SK-N-SH (cell line): ENCODE results near the gene STRBP. TPM values are rescaled to one million over a fixed set of nuclear protein-coding genes. Genes with fewer than 3 reads are reported as not detected.

Source experiments
- CTCF ChIA-PET: fragments of 300-600, 350-600 bp; formaldehyde crosslinking; extraction: SDS; loops from one replicate; lab custom pipeline; 2021; lab: Yijun Ruan, JAX
- POLR2A ChIA-PET: fragments of 350-600 bp; sonication (Branson Sonifier 250); formaldehyde crosslinking; extraction: SDS; loops from one replicate; lab custom pipeline; 2020; ENCODE audit warnings: antibody characterized with exemption, inconsistent platforms; lab: Yijun Ruan, JAX
- DNase-seq: peaks from one replicate; pipeline ENCODE4 v3.0.0; 2012
- H2AFZ ChIP-seq: fragments of 200-600 bp; sonication (generic); 2 replicates; pipeline ENCODE4 v1.8.1; 2016; ENCODE audit warnings: antibody characterized with exemption, mild to moderate bottlenecking, low read depth
- H3F3A ChIP-seq: fragments of 200-600 bp; sonication (generic); replicated peaks from 2 replicates; pipeline ENCODE3; 2016; ENCODE audit warnings: antibody characterized with exemption, mild to moderate bottlenecking; ENCODE audit not compliant: insufficient read depth
- H3K27ac ChIP-seq, 2 experiments: fragments of 200-500 bp in 1 of 2; fragments of 200-600 bp in 1 of 2; sonication (Bioruptor generic) in 1 of 2; sonication (generic), shearing (Covaris generic) in 1 of 2; 2 replicates each; pipeline versions ENCODE4 v1.5.1 to v1.6.1; 2014 to 2016; ENCODE audit warnings: low read depth in 2 of 2, inconsistent platforms in 1 of 2, low read length in 1 of 2, mild to moderate bottlenecking in 1 of 2, mixed read lengths in 1 of 2
- H3K27me3 ChIP-seq: fragments of 200-600 bp; sonication (generic), shearing (Covaris generic); 2 replicates; pipeline ENCODE4 v1.6.1; 2016; ENCODE audit warnings: mixed run types; ENCODE audit not compliant: insufficient read depth
- H3K36me3 ChIP-seq, 2 experiments: fragments of 200-500 bp in 1 of 2; fragments of 200-600 bp in 1 of 2; sonication (Bioruptor generic) in 1 of 2; sonication (generic) in 1 of 2; replicated peaks in 1 of 2; 2 replicates each; pipeline versions ENCODE3 to v1.5.1; 2014 to 2016; ENCODE audit warnings: low read length in 1 of 2, mild to moderate bottlenecking in 1 of 2; ENCODE audit not compliant: insufficient read depth in 2 of 2, control insufficient read depth in 1 of 2
- H3K4me1 ChIP-seq, 2 experiments: fragments of 200-500 bp in 1 of 2; fragments of 200-600 bp in 1 of 2; sonication (Bioruptor generic) in 1 of 2; sonication (generic), shearing (Covaris generic) in 1 of 2; 2 replicates each; pipeline versions ENCODE4 v1.5.1 to v1.6.1; 2014 to 2016; ENCODE audit warnings: low read depth in 1 of 2, low read length in 1 of 2, mixed run types in 1 of 2; ENCODE audit not compliant: insufficient read depth in 2 of 2, control insufficient read depth in 1 of 2
- H3K4me2 ChIP-seq: fragments of 200-600 bp; sonication (generic), shearing (Covaris generic); 2 replicates; pipeline ENCODE4 v1.6.1; 2017; ENCODE audit warnings: mixed run types
- H3K4me3 ChIP-seq, 2 experiments: fragments of 200-500 bp in 1 of 2; fragments of 200-600 bp in 1 of 2; sonication (Bioruptor generic) in 1 of 2; sonication (generic), shearing (Covaris generic) in 1 of 2; 2 replicates each; pipeline versions ENCODE4 v1.5.1 to v1.8.1; 2014 to 2016; ENCODE audit warnings: low read depth in 2 of 2, inconsistent platforms in 1 of 2, low read length in 1 of 2, mild to moderate bottlenecking in 1 of 2, mixed read lengths in 1 of 2, moderate library complexity in 1 of 2
- H3K79me2 ChIP-seq: fragments of 200-600 bp; sonication (generic); 2 replicates; pipeline ENCODE4 v1.8.1; 2017; ENCODE audit warnings: mild to moderate bottlenecking; ENCODE audit not compliant: insufficient read depth
- H3K9ac ChIP-seq: fragments of 200-600 bp; sonication (generic); 2 replicates; pipeline ENCODE4 v1.6.1; 2017; ENCODE audit warnings: mixed run types
- H3K9me2 ChIP-seq: fragments of 200-600 bp; sonication (generic); 2 replicates; pipeline ENCODE4 v1.6.1; 2017; ENCODE audit warnings: mixed run types
- H3K9me3 ChIP-seq: fragments of 200-600 bp; sonication (generic); 2 replicates; pipeline ENCODE4 v1.6.1; 2017; ENCODE audit warnings: mixed run types, mild to moderate bottlenecking, moderate library complexity
- H4K20me1 ChIP-seq: fragments of 200-600 bp; sonication (generic); 2 replicates; pipeline ENCODE4 v1.6.1; 2017; ENCODE audit warnings: mild to moderate bottlenecking, mixed run types; ENCODE audit not compliant: insufficient read depth
- CHD2 ChIP-seq: fragments of 150-350 bp; IDR thresholded peaks from 2 replicates; pipeline ENCODE4 v1.6.1; 2018; ENCODE audit warnings: low read length; ENCODE audit not compliant: partially characterized antibody
- EP300 ChIP-seq, 2 experiments: IDR thresholded peaks; 2 replicates each; pipeline versions ENCODE4 v1.4.0 to v1.6.1; 2012; ENCODE audit warnings: borderline replicate concordance in 1 of 2, low read depth in 1 of 2, low read length in 1 of 2
- FOSL2 ChIP-seq: IDR thresholded peaks from 2 replicates; pipeline ENCODE4 v1.4.0; 2012; ENCODE audit warnings: low read depth, mild to moderate bottlenecking, moderate library complexity, borderline replicate concordance
- GABPA ChIP-seq: IDR thresholded peaks from 2 replicates; pipeline ENCODE4 v1.4.0; 2012; ENCODE audit warnings: low read depth, mild to moderate bottlenecking
- GATA2 ChIP-seq: sonication (generic); formaldehyde crosslinking; IDR thresholded peaks from 2 replicates; pipeline ENCODE4 v1.5.0; 2020; ENCODE audit warnings: mild to moderate bottlenecking, missing genetic modification reagents
- MEF2A ChIP-seq: IDR thresholded peaks from 2 replicates; pipeline ENCODE4 v1.4.0; 2012; ENCODE audit warnings: low read depth, borderline replicate concordance
- MXI1 ChIP-seq: IDR thresholded peaks from 2 replicates; pipeline ENCODE4 v1.6.1; 2012; ENCODE audit warnings: mild to moderate bottlenecking, low read depth, low read length, improper control_type of control experiment
- NFIC ChIP-seq: IDR thresholded peaks from 2 replicates; pipeline ENCODE4 v1.4.0; 2012; ENCODE audit warnings: borderline replicate concordance
- POLR2AphosphoS5 ChIP-seq: IDR thresholded peaks from 2 replicates; pipeline ENCODE4 v1.6.1; 2012; ENCODE audit warnings: low read depth, low read length
- RCOR1 ChIP-seq: fragments of 150-350 bp; IDR thresholded peaks from 2 replicates; pipeline ENCODE4 v1.6.1; 2017; ENCODE audit warnings: antibody characterized with exemption, low read length
- RXRA ChIP-seq: IDR thresholded peaks from 2 replicates; pipeline ENCODE4 v1.4.0; 2012; ENCODE audit warnings: low read depth, mild to moderate bottlenecking, borderline replicate concordance
- SIN3A ChIP-seq: IDR thresholded peaks from 2 replicates; pipeline ENCODE4 v1.6.1; 2012; ENCODE audit warnings: low read depth, mild to moderate bottlenecking, low read length, moderate library complexity, borderline replicate concordance
- SMC3 ChIP-seq: IDR thresholded peaks from 2 replicates; pipeline ENCODE4 v1.6.1; 2012; ENCODE audit warnings: low read depth, low read length, improper control_type of control experiment
- TAF1 ChIP-seq: IDR thresholded peaks from 2 replicates; pipeline ENCODE4 v1.6.1; 2012; ENCODE audit warnings: low read depth, mild to moderate bottlenecking, low read length, moderate library complexity, borderline replicate concordance
- TCF12 ChIP-seq: IDR thresholded peaks from 2 replicates; pipeline ENCODE4 v1.4.0; 2012
- YY1 ChIP-seq: IDR thresholded peaks from 2 replicates; pipeline ENCODE4 v1.4.0; 2012; ENCODE audit warnings: low read depth, mild to moderate bottlenecking
- WGBS: methylation state at CpG from one replicate; pipeline ENCODE4 v1.1.6; 2017; ENCODE audit warnings: low lambda C conversion rate; 5-methylcytosine and 5-hydroxymethylcytosine counted together
- polyA plus RNA-seq, 3 experiments: library from polyadenylated mRNA; depleted of rRNA; stranded (reverse); fragments of >200 nt; gene quantifications; 2 replicates each; pipeline ENCODE4 v1.2.3, GENCODE V29; 2012
- TF ChIP-seq, protein P1 (sequence below): IDR thresholded peaks from 2 replicates; pipeline ENCODE4 v1.4.0; 2012; ENCODE audit warnings: low read depth, borderline replicate concordance
- TF ChIP-seq, protein P2 (sequence below): fragments of 200-600 bp; sonication (generic); IDR thresholded peaks from 2 replicates; pipeline ENCODE4 v1.6.1; 2017; ENCODE audit warnings: antibody characterized with exemption, mild to moderate bottlenecking, moderate library complexity
- TF ChIP-seq, protein P3 (sequence below): IDR thresholded peaks from 2 replicates; pipeline ENCODE4 v1.4.0; 2012; ENCODE audit warnings: low read depth

The STRBP gene
- polyA plus RNA-seq, 1 of the 3 experiments (the other 2 are of a cell fraction), result 5.9 TPM

DNA sequence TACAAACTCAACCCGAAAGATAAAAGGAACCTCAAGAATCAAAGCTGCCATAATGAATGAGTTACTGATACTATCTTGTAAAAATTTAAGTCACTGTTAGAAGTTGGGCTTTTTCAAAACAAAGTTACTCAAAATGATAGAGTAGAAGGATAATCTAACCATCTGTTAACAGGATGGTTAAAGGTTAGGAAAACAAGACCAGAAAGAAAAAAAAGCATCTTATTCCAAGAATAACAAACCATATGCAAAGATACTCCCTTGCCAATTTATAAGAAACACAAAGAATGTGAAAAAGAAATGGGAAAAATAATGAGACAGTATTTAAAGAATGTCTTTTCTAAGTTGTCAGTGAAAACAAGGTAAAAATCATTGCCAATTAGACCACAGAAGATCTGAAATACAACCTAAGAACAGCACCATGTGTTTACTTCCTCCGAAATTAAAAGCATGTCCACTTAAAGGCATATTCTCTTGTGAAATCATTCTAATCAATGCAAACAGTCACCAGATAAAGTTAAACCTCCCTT lies 51.2 kb downstream of the STRBP start:
- Histone ChIP-seq H3K4me1 (no peaks in the 10 kb centered on the region; a peak in 1 of 4 replicates), H3K4me2 (peak overlapping the region; percentile 26; the same call in 1 of the 2 replicates), H3K9me3 (no peaks in the 10 kb centered on the region), H3K9ac (no peak overlapping the region), H3K4me3 (no peak overlapping the region), H3K27ac (no peak overlapping the region), H4K20me1 (no peaks in the 10 kb centered on the region), H3K36me3 (no peaks in the 10 kb centered on the region), H3K9me2 (no peaks in the 10 kb centered on the region), H3K79me2 (no peaks in the 10 kb centered on the region), H2AFZ (no peak overlapping the region)
- ChIA-PET CTCF (interaction anchor here (2.3 kb wide), 1 partner anchor 133 kb away, joined by 6 read pairs; no protein-coding TSS in a partner anchor), POLR2A (no interaction called here)
- peak; percentile 44; the same call in 1 of the 2 replicates for TF ChIP-seq NFIC
- TF ChIP-seq, protein P1, sequence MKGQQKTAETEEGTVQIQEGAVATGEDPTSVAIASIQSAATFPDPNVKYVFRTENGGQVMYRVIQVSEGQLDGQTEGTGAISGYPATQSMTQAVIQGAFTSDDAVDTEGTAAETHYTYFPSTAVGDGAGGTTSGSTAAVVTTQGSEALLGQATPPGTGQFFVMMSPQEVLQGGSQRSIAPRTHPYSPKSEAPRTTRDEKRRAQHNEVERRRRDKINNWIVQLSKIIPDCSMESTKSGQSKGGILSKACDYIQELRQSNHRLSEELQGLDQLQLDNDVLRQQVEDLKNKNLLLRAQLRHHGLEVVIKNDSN, result no peak
- peak; percentile 34 for TF ChIP-seq TCF12
- no peak for TF ChIP-seq POLR2AphosphoS5
- TF ChIP-seq, all 33 proteins: peak for 2
- H3K27me3 ChIP-seq, result no peaks in the 10 kb centered on the region
- no peaks in the 10 kb centered on the region for H3F3A ChIP-seq
- DNase-seq, result no peak
- 63% methylated on average over 2 of the region's 2 CpGs for WGBS

DNA sequence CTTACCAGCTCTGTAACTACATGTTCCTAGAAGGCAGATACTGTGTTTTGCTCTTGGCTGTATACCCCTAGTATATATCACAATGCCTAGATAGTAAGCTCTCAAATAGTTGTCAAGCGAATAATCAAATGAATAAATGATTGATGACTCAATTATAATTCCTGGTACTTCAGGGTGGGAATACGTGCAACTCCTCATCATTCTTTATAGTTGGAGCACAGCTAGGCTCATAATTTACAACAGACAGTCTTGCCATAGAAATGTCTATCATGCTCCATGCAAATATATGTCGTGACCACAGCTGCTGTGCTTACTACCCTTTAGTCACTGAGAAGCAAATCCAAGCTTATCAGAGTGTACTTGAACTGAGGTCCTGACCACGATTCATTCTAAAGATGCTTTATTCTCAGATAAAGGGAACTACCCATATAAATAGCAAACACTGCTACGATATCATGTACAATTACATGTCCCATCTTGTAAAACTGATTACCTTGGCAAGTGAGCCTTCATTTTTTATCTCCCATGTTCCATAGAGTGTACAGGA lies 52.1 kb downstream of the STRBP start:
- H3K27ac ChIP-seq, result no peak overlapping the region
- TF ChIP-seq TAF1, result no peak
- TF ChIP-seq GATA2, result no peak
- no peak for TF ChIP-seq TCF12
- TF ChIP-seq, protein P1, result no peak
- no peak for TF ChIP-seq SMC3
- TF ChIP-seq MXI1, result no peak
- no peak for TF ChIP-seq CHD2
- TF ChIP-seq RXRA, result no peak
- no peak for TF ChIP-seq MEF2A
- TF ChIP-seq GABPA, result no peak
- TF ChIP-seq NFIC, result no peak
- no peak for TF ChIP-seq SIN3A
- TF ChIP-seq YY1, result no peak
- TF ChIP-seq, protein P2, sequence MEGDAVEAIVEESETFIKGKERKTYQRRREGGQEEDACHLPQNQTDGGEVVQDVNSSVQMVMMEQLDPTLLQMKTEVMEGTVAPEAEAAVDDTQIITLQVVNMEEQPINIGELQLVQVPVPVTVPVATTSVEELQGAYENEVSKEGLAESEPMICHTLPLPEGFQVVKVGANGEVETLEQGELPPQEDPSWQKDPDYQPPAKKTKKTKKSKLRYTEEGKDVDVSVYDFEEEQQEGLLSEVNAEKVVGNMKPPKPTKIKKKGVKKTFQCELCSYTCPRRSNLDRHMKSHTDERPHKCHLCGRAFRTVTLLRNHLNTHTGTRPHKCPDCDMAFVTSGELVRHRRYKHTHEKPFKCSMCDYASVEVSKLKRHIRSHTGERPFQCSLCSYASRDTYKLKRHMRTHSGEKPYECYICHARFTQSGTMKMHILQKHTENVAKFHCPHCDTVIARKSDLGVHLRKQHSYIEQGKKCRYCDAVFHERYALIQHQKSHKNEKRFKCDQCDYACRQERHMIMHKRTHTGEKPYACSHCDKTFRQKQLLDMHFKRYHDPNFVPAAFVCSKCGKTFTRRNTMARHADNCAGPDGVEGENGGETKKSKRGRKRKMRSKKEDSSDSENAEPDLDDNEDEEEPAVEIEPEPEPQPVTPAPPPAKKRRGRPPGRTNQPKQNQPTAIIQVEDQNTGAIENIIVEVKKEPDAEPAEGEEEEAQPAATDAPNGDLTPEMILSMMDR, result no peak
- no peak for TF ChIP-seq RCOR1
- TF ChIP-seq FOSL2, result no peak
- no peak for TF ChIP-seq EP300 (IDR thresholded peaks at IDR 0.05; ENCODE audit: borderline replicate concordance in 1 of 2, low read depth in 1 of 2, low read length in 1 of 2)
- TF ChIP-seq, protein P3, sequence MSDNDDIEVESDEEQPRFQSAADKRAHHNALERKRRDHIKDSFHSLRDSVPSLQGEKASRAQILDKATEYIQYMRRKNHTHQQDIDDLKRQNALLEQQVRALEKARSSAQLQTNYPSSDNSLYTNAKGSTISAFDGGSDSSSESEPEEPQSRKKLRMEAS, result no peak
- H2AFZ ChIP-seq, result no peak overlapping the region
- no peak overlapping the region for H3K4me3 ChIP-seq
- H4K20me1 ChIP-seq, result no peaks in the 10 kb centered on the region
- no peaks in the 10 kb centered on the region for H3K9me3 ChIP-seq
- H3K9me2 ChIP-seq, result no peaks in the 10 kb centered on the region
- 0 out of 2 replicates have a peak overlapping the region, but pooled peaks have one; percentile 26 for H3K4me2 ChIP-seq
- H3K4me1 ChIP-seq, result no peaks in the 10 kb centered on the region; a peak in 1 of 4 replicates
- H3K9ac ChIP-seq, result no peak overlapping the region
- CTCF ChIA-PET, result interaction anchor here (0.7 kb wide), 1 partner anchor 137 kb away, joined by 3 read pairs; no protein-coding TSS in a partner anchor
- POLR2A ChIA-PET, result no interaction called here
- 91% methylated on average over 5 of the region's 5 CpGs for WGBS
- no peaks in the 10 kb centered on the region for H3K27me3 ChIP-seq
- no peaks in the 10 kb centered on the region for H3F3A ChIP-seq
- no peak for DNase-seq
- H3K79me2 ChIP-seq, result no peaks in the 10 kb centered on the region
- no peaks in the 10 kb centered on the region for H3K36me3 ChIP-seq
